Stimulated activated CD4-positive, alpha-beta T cell treated with anti-CD3 and anti-CD28 coated beads, TNF-alpha, amount 100 ng/mL, for 24 hours (primary cell): ENCODE results near the gene MICU1.
"Not testable (repeated sequence)": the region's sequence is repeated elsewhere in the genome, so short reads cannot be mapped to it uniquely, and the experiment has no call there.

Experiments used
- DNase-seq, 3 experiments: peaks; one replicate each; pipeline ENCODE4 v3.0.0-alpha.2; 2020; ENCODE audit warnings: low read depth in 3 of 3

Gene MICU1

GRCh38 chr10:72329290-72330068, 296.4 kb downstream of the MICU1 start:
- DNase-seq: no peak

DNA sequence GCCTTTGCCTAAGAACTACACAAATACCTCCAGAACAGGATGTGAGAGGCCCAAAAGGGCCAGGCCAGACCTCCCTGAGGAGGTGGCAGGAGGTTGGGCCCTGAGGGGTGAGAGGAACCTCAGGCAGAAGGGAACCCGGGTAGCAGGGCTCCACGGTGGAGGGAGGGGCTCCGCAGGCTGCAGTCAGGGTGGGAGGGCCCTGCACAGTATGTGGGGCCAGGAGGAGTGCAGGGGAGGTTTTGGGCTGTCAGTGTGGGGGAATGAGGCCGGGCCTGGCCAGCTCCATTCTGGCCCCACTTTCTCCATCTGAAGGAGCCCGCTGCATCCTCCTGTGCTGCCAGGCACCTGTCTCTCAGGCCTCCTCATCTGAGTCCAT, 297.1 kb downstream of the MICU1 start:
- no peak for DNase-seq

DNA sequence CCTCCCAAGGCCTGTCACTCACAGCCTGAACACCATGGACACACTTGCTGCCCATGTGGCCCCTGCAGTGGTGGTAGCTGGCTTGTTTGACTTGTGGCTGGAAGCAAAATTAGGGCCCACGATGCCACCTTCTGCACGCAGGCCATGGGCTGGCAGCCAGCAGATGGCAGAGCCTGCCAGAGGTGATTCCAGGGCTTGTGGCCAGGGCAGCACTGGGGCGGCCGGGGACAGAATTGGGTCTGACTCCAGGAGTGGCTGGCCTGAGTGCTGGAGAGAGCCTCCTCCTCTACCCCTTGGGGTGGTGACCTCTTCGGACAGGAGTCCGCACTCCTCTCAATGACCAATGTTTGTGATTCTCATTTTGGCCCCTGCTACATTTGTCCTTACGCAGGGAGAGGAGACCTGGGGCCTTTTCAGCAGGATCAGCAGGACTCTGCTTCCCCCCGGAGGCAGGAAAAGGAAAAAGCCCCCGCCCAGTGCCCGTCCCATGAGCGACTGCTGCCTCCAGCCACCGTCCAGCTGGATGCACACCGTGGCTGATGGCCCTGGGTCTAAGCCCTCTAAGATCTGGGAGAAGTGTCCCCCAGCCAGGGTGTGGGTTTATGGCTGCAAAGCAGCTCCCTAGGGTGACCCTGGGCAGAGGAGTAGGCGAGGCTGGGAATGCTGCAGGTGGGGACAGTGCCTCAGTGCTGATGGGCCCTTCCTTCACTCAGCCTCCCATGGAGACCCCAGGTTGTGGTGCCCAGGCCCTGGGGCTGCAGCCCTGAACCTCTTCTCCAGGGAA, 297.6 kb downstream of the MICU1 start:
- no peak for DNase-seq

- DNase-seq: peak in 1 of 3 experiments; percentile 81
Measured at GRCh38 chr10:72326665-72327603, 298.9 kb downstream of the MICU1 start.

- not testable (repeated sequence) for DNase-seq
Measured at GRCh38 chr10:72325243-72326175, 300.4 kb downstream of the MICU1 start.

DNA sequence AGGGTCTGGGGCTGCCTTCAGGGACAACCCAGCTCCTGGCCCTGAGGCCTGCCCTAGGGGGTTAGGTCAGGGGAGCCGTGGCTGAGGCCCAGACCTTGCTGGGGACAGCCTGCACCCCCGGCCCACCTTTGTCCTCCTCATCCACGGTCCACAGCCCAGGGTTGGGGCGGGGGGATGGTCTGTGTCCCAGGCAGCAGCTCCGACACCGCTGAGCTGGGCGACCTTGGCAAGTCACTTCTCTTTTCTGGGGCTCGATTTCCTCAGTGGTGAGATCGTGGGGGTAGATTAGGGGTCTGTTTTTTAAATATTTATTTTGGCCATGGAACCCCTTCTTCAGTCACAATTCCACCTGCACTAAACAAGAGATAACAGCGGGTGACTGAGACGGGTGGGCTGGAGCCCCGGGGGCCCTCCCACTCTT, 302.1 kb downstream of the MICU1 start:
- DNase-seq: no peak

DNA sequence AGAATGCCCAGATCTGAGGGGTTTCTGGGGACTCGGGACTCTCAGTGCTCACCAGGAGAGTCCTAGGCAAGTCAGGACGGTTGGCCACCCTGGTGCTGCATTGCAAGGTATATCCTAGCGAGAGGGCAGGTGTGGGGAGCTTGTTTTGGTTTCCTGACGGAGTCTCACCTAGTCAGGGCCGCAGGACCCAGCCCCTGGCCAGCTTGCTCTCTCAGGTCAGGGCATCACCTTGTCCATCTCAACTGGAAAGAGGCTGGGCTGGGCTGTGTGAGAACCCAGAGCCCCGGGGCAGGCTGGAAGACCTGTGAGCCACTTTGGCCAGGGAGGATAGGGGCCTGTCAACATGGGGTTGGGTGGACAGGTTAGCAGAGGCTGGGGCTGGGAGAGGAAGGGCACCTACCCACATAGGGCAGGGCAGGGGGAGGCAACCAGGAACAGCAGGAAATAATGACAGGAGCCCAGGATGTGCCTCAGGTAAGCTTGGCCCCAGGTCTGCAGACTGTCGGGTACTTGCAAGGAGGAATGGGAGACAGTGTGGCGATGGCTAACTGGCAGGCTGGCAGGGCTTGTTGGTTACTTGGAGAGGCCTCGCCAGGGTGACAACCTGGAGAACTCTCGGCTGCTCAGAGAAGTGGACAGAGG, 302.6 kb downstream of the MICU1 start:
- DNase-seq: no peak

- no peak for DNase-seq
Measured at GRCh38 chr10:72322280-72323058, 303.4 kb downstream of the MICU1 start.

GRCh38 chr10:72322030-72322279, 303.9 kb downstream of the MICU1 start:
- no peak for DNase-seq

DNA sequence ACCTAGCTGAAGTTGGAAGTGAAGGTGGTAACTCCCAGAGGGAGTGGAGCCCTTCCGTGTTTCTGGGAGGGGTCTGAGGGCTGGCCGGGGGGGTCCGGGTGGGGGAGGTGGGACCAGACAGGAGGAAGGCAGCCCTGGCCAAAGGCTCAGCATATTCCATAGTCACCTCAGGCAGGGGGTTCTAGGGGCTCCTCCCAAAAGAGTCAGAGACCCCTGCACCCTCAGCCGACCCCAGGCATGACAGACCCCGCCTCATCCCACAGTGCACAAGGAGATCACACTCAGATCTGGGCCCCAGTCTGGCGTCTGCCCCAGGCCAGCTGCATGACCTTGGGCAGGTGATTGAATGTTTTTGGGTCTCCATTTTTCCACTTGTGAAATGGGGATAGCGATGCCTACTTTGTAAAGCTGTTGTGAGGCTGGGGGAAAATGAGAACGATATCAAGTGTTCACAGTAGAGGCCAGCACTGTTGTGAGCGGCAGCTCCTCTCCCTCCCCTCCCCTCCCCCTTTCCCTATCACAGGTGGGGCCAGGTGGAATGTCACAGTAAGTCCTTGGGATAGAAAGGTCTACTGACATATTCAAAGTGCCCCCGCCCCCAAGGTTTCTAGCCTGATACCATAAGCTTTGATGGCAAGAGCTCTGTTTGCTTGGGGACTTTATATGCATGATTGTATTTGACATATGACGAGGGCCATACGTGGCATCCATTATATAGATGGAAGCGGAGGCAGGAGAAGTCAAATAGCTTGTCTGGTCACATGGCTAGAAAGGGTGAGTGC, 304.4 kb downstream of the MICU1 start:
- DNase-seq: no peak

DNA sequence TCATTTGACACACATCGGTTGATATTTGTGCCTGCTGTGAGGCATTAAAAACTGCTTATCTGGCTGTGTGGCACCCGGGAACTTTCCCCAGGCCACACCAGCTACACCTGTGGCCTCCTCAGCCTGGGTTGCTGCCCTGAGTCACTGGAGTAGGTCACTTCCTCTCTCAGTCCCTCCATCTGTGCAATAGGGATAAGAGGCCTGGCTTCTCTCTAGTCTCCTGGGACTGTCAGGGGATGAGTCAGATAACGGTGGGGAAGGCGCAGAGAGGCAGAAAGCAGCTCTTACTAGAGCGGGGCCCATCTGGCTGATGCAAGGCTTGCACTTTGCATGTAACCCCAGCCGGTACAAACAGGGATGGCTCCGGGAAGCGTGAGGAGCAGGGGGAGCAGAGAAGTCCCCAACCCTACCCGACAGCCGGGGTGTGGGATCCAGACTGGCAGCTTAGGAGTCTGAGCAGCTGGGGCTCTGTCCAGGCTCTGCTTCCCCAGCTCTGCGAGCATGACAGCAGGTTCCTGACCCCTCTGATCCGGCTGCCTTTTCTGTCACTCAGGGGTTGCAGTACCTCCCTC, 305.1 kb downstream of the MICU1 start:
- DNase-seq: peak in 2 of 3 experiments; percentile 58 to 77

- peak; percentile 70 to 90 (median 83) for DNase-seq
Measured at GRCh38 chr10:72319416-72320254, 306.2 kb downstream of the MICU1 start.

GRCh38 chr10:72318418-72319262, 307.2 kb downstream of the MICU1 start:
- no peak for DNase-seq
